Articular chondrocyte of knee joint (primary cell): ENCODE results near the gene KDM4D. TPM values are rescaled to one million over a fixed set of nuclear protein-coding genes. Genes with fewer than 3 reads are reported as not detected.

Source experiments
- total RNA-seq: library from RNA; depleted of rRNA; stranded (reverse); fragments of >200 nt; gene quantifications from 2 replicates; pipeline ENCODE4 v1.2.3, GENCODE V29; 2012

Gene KDM4D
- 1.0 and 1.1 TPM in 2 replicates for total RNA-seq

DNA sequence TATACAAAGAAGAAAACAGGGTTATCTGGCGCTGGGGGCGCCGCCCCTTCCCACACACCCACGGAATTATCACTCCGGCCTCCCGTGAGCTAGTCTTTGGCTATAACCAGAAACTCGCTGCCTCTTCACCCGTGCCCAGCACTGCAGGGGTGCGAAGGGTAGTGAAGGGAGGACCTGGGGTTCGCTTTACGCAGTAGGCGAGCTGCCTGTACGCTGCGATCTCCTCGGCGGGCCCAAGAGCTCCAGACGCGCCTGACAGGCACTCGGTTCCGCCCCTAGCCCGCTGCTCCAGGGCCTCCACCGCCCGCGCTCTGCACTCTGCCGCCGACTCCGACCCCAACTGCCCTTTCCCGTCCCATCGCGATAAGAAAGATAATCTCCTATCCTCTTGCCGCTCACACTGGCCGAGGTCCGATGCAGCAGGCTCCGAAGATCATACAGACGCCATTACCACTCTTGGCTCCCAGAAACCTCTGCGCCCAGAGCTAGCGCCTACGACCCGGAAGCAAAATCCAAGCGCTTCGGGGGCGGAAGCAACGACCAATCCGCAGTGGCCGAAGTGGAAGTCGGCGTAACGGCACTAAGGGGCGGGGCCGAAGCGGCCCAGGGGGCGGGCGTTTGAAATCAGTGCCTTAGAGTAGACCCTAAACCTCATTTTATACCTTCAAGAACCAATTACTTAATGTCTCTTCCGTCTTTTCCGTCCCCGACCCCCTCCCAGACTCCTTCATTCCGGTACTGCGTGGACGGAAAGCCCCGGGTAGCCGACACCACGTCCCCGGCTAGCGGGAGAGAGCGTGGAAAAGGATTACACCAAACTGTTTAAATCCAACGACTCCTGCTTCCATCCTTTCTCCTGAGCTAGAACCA lies at the start of gene KDM4D, which contains the start of gene CWC15:
Gene KDM4D (plus strand): TSS at position 611 of the 870 bp plus-strand sequence. CDS start 23,664 bp downstream, outside the sequence.
Gene CWC15 (minus strand): TSS at position 458 of the 870 bp plus-strand sequence. CDS start 1,371 bp downstream, outside the sequence.

GRCh38 chr11:95024958-95025357 lies 51.4 kb downstream of the KDM4D start, which contains the start of gene KDM4E:
TSS of gene KDM4E (plus strand) at chr11:95025258. CDS start at chr11:95025558, 300 bp downstream.

Other genes with a start within 250 kb of the KDM4D start
- 39.7 and 47.1 TPM in 2 replicates for gene AMOTL1, start 205.4 kb upstream of the KDM4D start, total RNA-seq
- 44.6 and 60.0 TPM in 2 replicates for gene CWC15, start 153 bp upstream of the KDM4D start, total RNA-seq
- gene KDM4E, start 51.5 kb downstream of the KDM4D start, total RNA-seq, result not detected in 2 replicates
- not detected in 2 replicates for gene KDM4F, start 75.7 kb downstream of the KDM4D start, total RNA-seq
- 20.9 and 24.8 TPM in 2 replicates for gene SRSF8, start 93.2 kb downstream of the KDM4D start, total RNA-seq
- gene ENDOD1, start 116.1 kb downstream of the KDM4D start, total RNA-seq, result 46.0 and 65.3 TPM in 2 replicates